Peyer's patch (tissue), 4 donors: Measurements from ENCODE around the gene ENPP5. TPM values are rescaled to one million over a fixed set of nuclear protein-coding genes. Genes with fewer than 3 reads are reported as not detected.

ENCODE experiments used
- DNase-seq, 3 donors: peaks; one replicate each; pipeline ENCODE4 v3.0.0-alpha.2; 2017 to 2019
- H3K27ac ChIP-seq, 4 donors: fragments of 200-600 bp; sonication (generic); one replicate each; pipeline ENCODE4 v1.5.1; 2016 to 2019
- H3K27me3 ChIP-seq, 2 donors: fragments of 200-600 bp; sonication (generic); one replicate each; pipeline ENCODE4 v1.5.1; 2019
- H3K36me3 ChIP-seq, 3 donors: fragments of 200-600 bp; sonication (generic); one replicate each; pipeline ENCODE4 v1.5.1; 2016 to 2019
- H3K4me1 ChIP-seq, 4 donors: fragments of 200-600 bp; sonication (generic); one replicate each; pipeline ENCODE4 v1.5.1; 2016 to 2019
- H3K4me3 ChIP-seq, 4 donors: fragments of 200-600 bp; sonication (generic); 1 replicate in 3 of 4; 2 replicates in 1 of 4; pipeline ENCODE4 v1.5.1; 2016 to 2019; ENCODE audit warnings: mild to moderate bottlenecking in 1 of 4
- H3K9me3 ChIP-seq, 4 donors: fragments of 200-600 bp; sonication (generic); one replicate each; pipeline ENCODE4 v1.5.1; 2016 to 2019; ENCODE audit warnings: mild to moderate bottlenecking in 1 of 4
- CTCF ChIP-seq, 6 experiments: fragments of 450-650 bp in 4 of 6; fragments of 200-600 bp in 2 of 6; sonication (generic) in 1 of 6; IDR thresholded peaks; one replicate each; pipeline ENCODE4 v1.5.1; 2017 to 2019; ENCODE audit warnings: antibody characterized with exemption in 6 of 6, mild to moderate bottlenecking in 3 of 6, moderate library complexity in 1 of 6
- POLR2A ChIP-seq, 2 donors: fragments of 450-650 bp; IDR thresholded peaks; one replicate each; pipeline ENCODE4 v1.5.1; 2017; ENCODE audit warnings: antibody characterized with exemption in 2 of 2, mild to moderate bottlenecking in 2 of 2, moderate library complexity in 2 of 2
- total RNA-seq, 4 donors: library from RNA; depleted of rRNA; stranded (reverse); fragments of >200 nt; gene quantifications; one replicate each; pipeline ENCODE4 v1.1.0, GENCODE V29; 2016

Gene ENPP5
- total RNA-seq, 4 donors from 2014 or later: 1.1 to 5.1 (median 2.3) TPM

- Histone ChIP-seq H3K9me3 (no peaks in the 10 kb centered on the region), H3K36me3 (no peaks in the 10 kb centered on the region), H3K4me3 (no peak overlapping the region), H3K27me3 (no peaks in the 10 kb centered on the region), H3K27ac (no peak overlapping the region), H3K4me1 (no peaks in the 10 kb centered on the region)
- no peak for DNase-seq
- TF ChIP-seq CTCF (IDR thresholded peaks at IDR 0.05) (no peak), POLR2A (IDR thresholded peaks at IDR 0.05) (no peak)
Observed at GRCh38 chr6:46118157-46118556, 52.6 kb downstream of the ENPP5 start.

GRCh38 chr6:46116289-46116688 lies 54.5 kb downstream of the ENPP5 start:
- DNase-seq: no peak
- H3K4me3 ChIP-seq: no peak overlapping the region
- no peaks in the 10 kb centered on the region for H3K36me3 ChIP-seq
- H3K27ac ChIP-seq: no peak overlapping the region
- H3K4me1 ChIP-seq: no peaks in the 10 kb centered on the region
- H3K27me3 ChIP-seq: no peaks in the 10 kb centered on the region
- TF ChIP-seq CTCF (IDR thresholded peaks at IDR 0.05): no peak
- no peak for TF ChIP-seq POLR2A (IDR thresholded peaks at IDR 0.05)
- no peaks in the 10 kb centered on the region for H3K9me3 ChIP-seq

DNA sequence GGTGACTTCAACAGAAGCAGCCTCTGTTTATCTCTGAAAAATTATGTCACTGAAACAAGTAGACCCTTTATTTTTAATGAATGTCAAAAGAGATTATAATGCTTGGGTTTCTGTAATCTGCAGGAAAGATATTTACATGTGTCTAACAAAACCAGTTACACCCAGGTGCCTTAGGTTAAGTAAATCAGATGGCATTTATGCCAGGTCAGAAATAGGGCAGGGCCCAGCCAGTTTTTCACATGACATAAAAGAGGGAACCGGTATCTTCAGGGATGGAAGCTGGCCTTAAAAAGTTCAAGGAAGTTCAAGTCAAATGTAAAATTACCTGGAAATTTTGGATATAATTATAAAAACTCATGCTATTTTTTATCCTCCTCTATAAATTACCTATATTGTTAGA lies 55.1 kb downstream of the ENPP5 start:
- TF ChIP-seq CTCF (IDR thresholded peaks at IDR 0.05) (no peak), POLR2A (IDR thresholded peaks at IDR 0.05) (no peak)
- no peaks in the 10 kb centered on the region for H3K4me1 ChIP-seq
- DNase-seq: no peak
- no peak overlapping the region for H3K27ac ChIP-seq
- no peaks in the 10 kb centered on the region for H3K9me3 ChIP-seq
- no peaks in the 10 kb centered on the region for H3K27me3 ChIP-seq
- H3K36me3 ChIP-seq: no peaks in the 10 kb centered on the region
- H3K4me3 ChIP-seq: no peak overlapping the region

DNA sequence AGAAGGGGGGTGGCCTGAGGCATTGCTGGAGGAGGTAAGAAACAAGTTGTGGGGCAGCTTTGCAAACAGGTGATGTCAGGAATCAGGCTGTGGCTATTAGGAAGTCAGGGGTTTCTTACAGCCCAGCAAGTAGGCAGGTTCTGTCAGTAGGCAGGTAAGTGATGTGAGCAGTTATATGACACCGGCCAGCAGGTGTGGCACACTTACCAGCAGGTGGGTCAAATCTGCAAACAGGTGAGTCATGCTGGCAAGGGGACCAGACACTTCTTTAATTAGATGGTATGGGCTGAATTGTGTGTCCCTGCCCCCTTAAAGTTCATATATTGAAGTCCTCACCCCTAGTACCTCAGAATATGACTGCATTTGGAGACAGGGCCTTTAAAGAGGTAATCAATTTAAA lies 57.4 kb downstream of the ENPP5 start:
- H3K27ac ChIP-seq: no peak overlapping the region
- no peaks in the 10 kb centered on the region for H3K9me3 ChIP-seq
- H3K4me3 ChIP-seq: no peak overlapping the region
- TF ChIP-seq CTCF (IDR thresholded peaks at IDR 0.05) (peak in 2 of 6 experiments; percentile 6 to 17), POLR2A (IDR thresholded peaks at IDR 0.05) (no peak)
- no peaks in the 10 kb centered on the region for H3K27me3 ChIP-seq
- no peaks in the 10 kb centered on the region for H3K36me3 ChIP-seq
- H3K4me1 ChIP-seq: no peaks in the 10 kb centered on the region
- DNase-seq: peak in 2 of 3 donors; percentile 54 to 62

Other genes with a start within 250 kb of the ENPP5 start
- gene CLIC5, start 155.1 kb downstream of the ENPP5 start, total RNA-seq: 100 to 1,000 TPM in 3 of 4 donors, 10 to 100 TPM in 1; 18.2 to 128 (median 119) TPM
- 10 to 100 TPM in 3 of 4 donors, 1 to 10 TPM in 1; 4.1 to 22.6 (median 14.1) TPM for gene ENPP4, start 41.0 kb downstream of the ENPP5 start, total RNA-seq